Fibroblast of villous mesenchyme (primary cell): ENCODE data around the gene RBM20. TPM values are rescaled to one million over a fixed set of nuclear protein-coding genes. Genes with fewer than 3 reads are reported as not detected.

Experiments
- DNase-seq: peaks from one replicate; pipeline ENCODE4 v3.0.0-alpha.2; 2010; ENCODE audit warnings: low read depth
- H3K4me3 ChIP-seq: 2 replicates; pipeline ENCODE4 v1.5.1; 2011; ENCODE audit warnings: low read depth, mild to moderate bottlenecking, low read length
- CTCF ChIP-seq: IDR thresholded peaks from 2 replicates; pipeline ENCODE4 v1.5.1; 2012; ENCODE audit warnings: low read depth, mild to moderate bottlenecking, low read length; ENCODE audit not compliant: insufficient read depth
- total RNA-seq: library from RNA; depleted of rRNA; stranded (reverse); fragments of >200 nt; gene quantifications from 2 replicates; pipeline ENCODE4 v1.2.3, GENCODE V29; 2012

RBM20 gene
- total RNA-seq, 1 donor: under 0.01 TPM

- TF ChIP-seq CTCF: no peak
- DNase-seq: peak; percentile 74
- no peak overlapping the region for H3K4me3 ChIP-seq
Observed at GRCh38 chr10:110861930-110862649, 218.0 kb downstream of the RBM20 start.

- DNase-seq: no peak
- no peak overlapping the region for H3K4me3 ChIP-seq
- TF ChIP-seq CTCF: no peak
Observed at GRCh38 chr10:110862961-110863360, 218.8 kb downstream of the RBM20 start.

GRCh38 chr10:110863361-110863760, 219.2 kb downstream of the RBM20 start:
- TF ChIP-seq CTCF: no peak
- DNase-seq: peak; percentile 20
- H3K4me3 ChIP-seq: no peak overlapping the region

- no peak for TF ChIP-seq CTCF
- no peak overlapping the region for H3K4me3 ChIP-seq
- DNase-seq: no peak
Observed at GRCh38 chr10:110863956-110864355, 219.8 kb downstream of the RBM20 start.

- no peak overlapping the region for H3K4me3 ChIP-seq
- no peak for TF ChIP-seq CTCF
- peak; percentile 21 for DNase-seq
Observed at GRCh38 chr10:110864662-110865140, 220.6 kb downstream of the RBM20 start.

GRCh38 chr10:110865186-110865808, 221.2 kb downstream of the RBM20 start:
- no peak for TF ChIP-seq CTCF
- no peak overlapping the region for H3K4me3 ChIP-seq
- peak; percentile 77 for DNase-seq
